Activated naive CD8-positive, alpha-beta T cell treated with anti-CD3 and anti-CD28 coated beads, Interleukin-2, amount 50 U/mL, for 24 hours (primary cell): ENCODE data around the gene TTC21B.
"Not testable (repeated sequence)": the region's sequence is repeated elsewhere in the genome, so short reads cannot be mapped to it uniquely, and the experiment has no call there.

Source experiments
- ATAC-seq: fragments of 150-1000 bp; cut with Tn5 transposase; one replicate; pipeline ENCODE4 v1.10.0; 2021
- DNase-seq: peaks from one replicate; pipeline ENCODE4 v3.0.0; 2021
- H3K27ac Mint-ChIP-seq: one replicate; pipeline ENCODE4 v1.8.0; 2021; ENCODE audit warnings: mild to moderate bottlenecking, mixed read lengths
- H3K27me3 Mint-ChIP-seq: one replicate; pipeline ENCODE4 v1.8.0; 2021; ENCODE audit warnings: mixed read lengths
- H3K36me3 Mint-ChIP-seq: one replicate; pipeline ENCODE4 v1.8.0; 2021; ENCODE audit warnings: low read depth, mixed read lengths
- H3K4me1 Mint-ChIP-seq: one replicate; pipeline ENCODE4 v1.8.0; 2021; ENCODE audit warnings: mixed read lengths
- H3K4me3 Mint-ChIP-seq: one replicate; pipeline ENCODE4 v1.8.0; 2021; ENCODE audit warnings: mild to moderate bottlenecking, moderate library complexity, mixed read lengths
- H3K9me3 Mint-ChIP-seq: one replicate; pipeline ENCODE4 v1.8.0; 2021; ENCODE audit warnings: mixed read lengths

TTC21B gene

DNA sequence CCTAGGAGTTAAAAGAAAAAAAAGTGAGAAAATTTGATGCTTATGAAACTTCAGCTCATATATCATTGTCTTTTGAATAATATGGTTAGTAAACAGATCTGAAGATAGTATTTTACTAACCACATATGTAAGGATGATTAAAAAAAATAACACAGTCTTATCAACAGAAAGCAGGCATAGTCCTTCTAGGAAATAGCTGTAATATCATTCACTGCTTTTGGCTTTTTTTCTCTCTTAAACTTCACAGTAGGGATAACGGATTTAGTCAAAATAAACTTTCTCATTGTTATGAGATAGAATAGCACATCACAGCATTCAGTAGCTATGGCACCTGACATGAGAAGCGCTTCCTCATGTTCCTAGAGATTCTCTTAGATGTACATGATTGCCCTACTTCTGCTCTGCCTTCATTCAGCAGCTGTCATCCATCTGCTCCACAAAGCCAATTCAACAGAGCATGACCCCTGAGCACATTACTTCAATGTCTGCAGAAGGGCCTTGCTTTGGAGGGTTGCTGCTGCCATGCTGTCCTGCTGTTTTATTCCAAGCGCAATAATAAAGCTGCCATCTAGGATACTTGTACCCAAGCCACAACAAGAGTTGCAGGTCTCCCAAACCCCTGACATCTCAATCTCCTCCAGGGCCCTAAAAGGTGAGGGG lies 67.0 kb downstream of the TTC21B start:
- peaks cover 33% of the 10 kb centered on the region for H3K36me3 Mint-ChIP-seq
- ATAC-seq (no peak), DNase-seq (no peak)
- H3K27me3 Mint-ChIP-seq, result no peaks in the 10 kb centered on the region
- H3K9me3 Mint-ChIP-seq, result no peaks in the 10 kb centered on the region
- no peak overlapping the region for H3K4me3 Mint-ChIP-seq
- peaks cover 4% of the 10 kb centered on the region for H3K4me1 Mint-ChIP-seq
- H3K27ac Mint-ChIP-seq, result no peak overlapping the region

GRCh38 chr2:165877565-165878550 lies 75.7 kb downstream of the TTC21B start:
- Mint-ChIP-seq H3K4me3 (peak overlapping the region; percentile 24), H3K27ac (no peak overlapping the region), H3K4me1 (peaks cover 35% of the 10 kb centered on the region), H3K27me3 (no peaks in the 10 kb centered on the region), H3K36me3 (peaks cover 12% of the 10 kb centered on the region), H3K9me3 (no peaks in the 10 kb centered on the region)
- peak; percentile 49 for ATAC-seq
- DNase-seq, result no peak

- Mint-ChIP-seq H3K36me3 (peaks cover 16% of the 10 kb centered on the region), H3K9me3 (no peaks in the 10 kb centered on the region), H3K27ac (peak overlapping the region; percentile 20), H3K27me3 (no peaks in the 10 kb centered on the region), H3K4me3 (no peak overlapping the region), H3K4me1 (peaks cover 35% of the 10 kb centered on the region)
- ATAC-seq (peak; percentile 57), DNase-seq (no peak)
Measured at GRCh38 chr2:165876712-165877111, 76.9 kb downstream of the TTC21B start.

- peak; percentile 48 for ATAC-seq
- no peak for DNase-seq
- Mint-ChIP-seq H3K4me1 (peaks cover 35% of the 10 kb centered on the region), H3K27ac (peak overlapping the region; percentile 20), H3K4me3 (no peak overlapping the region), H3K27me3 (no peaks in the 10 kb centered on the region), H3K36me3 (peaks cover 14% of the 10 kb centered on the region), H3K9me3 (no peaks in the 10 kb centered on the region)
Measured at GRCh38 chr2:165876269-165876668, 77.3 kb downstream of the TTC21B start.

- no peaks in the 10 kb centered on the region for H3K9me3 Mint-ChIP-seq
- no peaks in the 10 kb centered on the region for H3K27me3 Mint-ChIP-seq
- peaks cover 35% of the 10 kb centered on the region for H3K4me1 Mint-ChIP-seq
- DNase-seq (no peak), ATAC-seq (peak; percentile 61)
- H3K36me3 Mint-ChIP-seq, result peaks cover 10% of the 10 kb centered on the region
- H3K4me3 Mint-ChIP-seq, result no peak overlapping the region
- H3K27ac Mint-ChIP-seq, result no peak overlapping the region
Measured at GRCh38 chr2:165874445-165875039, 79.0 kb downstream of the TTC21B start.

- no peak for ATAC-seq
Measured at GRCh38 chr2:165872101-165872791, 81.3 kb downstream of the TTC21B start.

DNA sequence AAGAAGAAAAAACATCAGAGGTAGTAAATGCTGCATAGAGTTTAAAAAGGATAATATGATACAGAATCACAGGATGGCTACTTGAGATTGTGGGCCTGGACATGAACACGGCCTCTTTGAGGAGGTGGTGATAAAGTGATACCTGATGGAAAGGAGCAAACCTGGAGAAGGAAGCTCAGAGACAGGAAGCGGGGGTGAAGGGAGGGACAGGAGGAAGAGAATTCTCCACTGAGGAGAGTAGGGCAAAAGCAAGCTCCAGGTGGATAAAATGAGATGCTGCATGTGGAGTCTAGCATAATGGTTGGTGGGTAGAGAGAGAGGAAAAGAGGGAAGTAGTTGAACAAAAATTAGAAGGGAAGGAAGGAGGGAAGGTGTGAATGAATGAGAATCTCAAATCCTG lies 82.6 kb downstream of the TTC21B start:
- no peak for ATAC-seq
- Mint-ChIP-seq H3K27me3 (no peaks in the 10 kb centered on the region), H3K36me3 (peaks cover 7% of the 10 kb centered on the region), H3K9me3 (no peaks in the 10 kb centered on the region), H3K4me1 (peaks cover 10% of the 10 kb centered on the region), H3K4me3 (no peak overlapping the region), H3K27ac (no peak overlapping the region)
- no peak for DNase-seq

More at GRCh38 chr2:165872101-165872791, 81.3 kb downstream of the TTC21B start:
- H3K36me3 Mint-ChIP-seq, result peaks cover 7% of the 10 kb centered on the region
- DNase-seq, result no peak
- no peaks in the 10 kb centered on the region for H3K27me3 Mint-ChIP-seq
- H3K4me3 Mint-ChIP-seq, result no peak overlapping the region
- H3K27ac Mint-ChIP-seq, result no peak overlapping the region
- H3K9me3 Mint-ChIP-seq, result no peaks in the 10 kb centered on the region
- peaks cover 22% of the 10 kb centered on the region for H3K4me1 Mint-ChIP-seq

DNA sequence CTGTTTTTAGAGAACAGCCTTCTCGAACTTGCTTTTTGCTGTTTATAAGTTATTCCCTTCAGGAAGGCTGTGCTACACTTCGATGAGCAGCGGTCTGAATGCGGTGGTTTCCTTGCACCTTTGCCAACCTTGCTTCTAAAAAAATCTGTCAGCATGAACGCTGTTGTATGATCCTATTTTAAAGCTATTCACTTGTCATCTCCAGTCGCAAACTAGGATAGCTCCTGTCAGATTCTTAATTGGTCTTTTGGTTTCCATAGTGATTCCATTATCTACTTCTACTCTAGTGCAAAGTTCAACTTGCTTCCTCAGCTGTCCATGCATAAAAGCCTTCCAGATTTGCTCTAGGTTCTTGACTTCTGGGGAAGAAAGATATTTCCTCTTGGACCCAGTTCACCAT lies 83.2 kb downstream of the TTC21B start:
- ATAC-seq, result no peak
- H3K9me3 Mint-ChIP-seq, result no peaks in the 10 kb centered on the region
- H3K27ac Mint-ChIP-seq, result no peak overlapping the region
- peaks cover 7% of the 10 kb centered on the region for H3K36me3 Mint-ChIP-seq
- H3K4me1 Mint-ChIP-seq, result peaks cover 7% of the 10 kb centered on the region
- no peak for DNase-seq
- no peaks in the 10 kb centered on the region for H3K27me3 Mint-ChIP-seq
- H3K4me3 Mint-ChIP-seq, result no peak overlapping the region

DNA sequence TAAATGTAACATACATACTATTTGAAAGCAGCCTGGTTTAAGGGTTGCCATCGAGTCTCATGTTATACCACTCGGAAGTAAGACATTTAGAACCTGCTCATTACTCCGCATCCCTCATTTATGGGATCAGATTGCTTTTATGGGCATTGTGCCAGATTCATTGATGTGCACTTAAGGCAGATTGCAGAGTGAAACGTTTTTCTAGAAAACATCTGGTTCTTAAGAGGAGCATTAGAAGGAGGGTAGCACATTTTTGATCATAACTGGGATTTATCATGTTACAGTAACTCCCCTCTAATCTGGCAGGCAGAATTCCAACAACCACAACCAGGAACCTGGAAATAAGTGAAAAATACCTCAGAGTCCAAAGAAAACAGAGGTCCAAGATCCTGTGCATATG lies 85.4 kb downstream of the TTC21B start:
- Mint-ChIP-seq H3K4me3 (no peak overlapping the region), H3K36me3 (peaks cover 6% of the 10 kb centered on the region), H3K4me1 (no peaks in the 10 kb centered on the region), H3K9me3 (no peaks in the 10 kb centered on the region), H3K27ac (no peak overlapping the region), H3K27me3 (no peaks in the 10 kb centered on the region)
- DNase-seq (no peak), ATAC-seq (no peak)

- no peaks in the 10 kb centered on the region for H3K36me3 Mint-ChIP-seq
- no peaks in the 10 kb centered on the region for H3K4me1 Mint-ChIP-seq
- no peak overlapping the region for H3K4me3 Mint-ChIP-seq
- H3K27ac Mint-ChIP-seq, result no peak overlapping the region
- no peaks in the 10 kb centered on the region for H3K27me3 Mint-ChIP-seq
- no peak for DNase-seq
- ATAC-seq, result no peak
- peaks cover 11% of the 10 kb centered on the region for H3K9me3 Mint-ChIP-seq
Measured at GRCh38 chr2:165864296-165864695, 89.3 kb downstream of the TTC21B start.

GRCh38 chr2:165863810-165864261 lies 89.7 kb downstream of the TTC21B start:
- H3K27me3 Mint-ChIP-seq, result no peaks in the 10 kb centered on the region
- H3K27ac Mint-ChIP-seq, result no peak overlapping the region
- H3K4me3 Mint-ChIP-seq, result no peak overlapping the region
- DNase-seq (no peak), ATAC-seq (peak; percentile 15)
- H3K4me1 Mint-ChIP-seq, result no peaks in the 10 kb centered on the region
- peaks cover 2% of the 10 kb centered on the region for H3K36me3 Mint-ChIP-seq
- H3K9me3 Mint-ChIP-seq, result peaks cover 15% of the 10 kb centered on the region

DNA sequence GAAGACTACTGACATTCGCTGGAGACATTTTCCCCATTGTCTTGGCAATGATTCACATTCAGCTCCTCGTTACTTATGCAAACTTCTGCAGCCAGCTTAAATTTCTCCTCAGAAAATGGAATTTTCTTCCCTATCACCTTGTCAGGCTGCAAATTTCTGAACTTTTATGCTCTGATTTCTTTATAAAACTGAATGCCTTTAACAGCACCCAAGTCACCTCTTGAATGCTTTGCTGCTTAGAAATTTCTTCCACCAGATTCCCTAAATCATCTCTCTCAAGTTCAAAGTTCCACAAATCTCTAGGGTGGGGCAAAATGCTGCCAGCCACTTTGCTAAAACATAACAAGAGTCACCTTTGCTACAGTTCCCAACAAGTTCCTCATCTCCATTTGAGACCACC lies 92.5 kb downstream of the TTC21B start:
- H3K27me3 Mint-ChIP-seq, DNase-seq, H3K4me1 Mint-ChIP-seq, H3K4me3 Mint-ChIP-seq, H3K27ac Mint-ChIP-seq, ATAC-seq: not testable (repeated sequence)
- Mint-ChIP-seq H3K9me3 (peaks cover 19% of the 10 kb centered on the region), H3K36me3 (peaks cover 11% of the 10 kb centered on the region)

DNA sequence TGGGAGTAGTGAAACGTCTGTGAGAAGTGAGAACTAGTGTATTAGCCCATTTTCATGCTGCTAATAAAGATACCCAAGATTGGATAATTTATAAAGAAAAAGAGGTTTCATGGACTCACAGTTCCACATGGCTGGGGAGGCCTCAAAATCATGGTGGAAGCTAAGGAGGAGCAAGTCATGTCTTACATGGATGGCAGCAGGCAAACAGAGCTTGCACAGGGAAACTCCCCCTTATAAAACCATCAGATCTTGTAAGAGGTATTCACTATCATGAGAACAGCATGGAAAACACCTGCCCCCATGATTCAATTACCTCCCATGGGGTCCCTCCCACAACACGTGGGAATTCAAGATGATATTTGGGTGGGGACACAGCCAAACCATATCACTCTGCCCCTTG lies 93.9 kb downstream of the TTC21B start:
- not testable (repeated sequence) for ATAC-seq, H3K4me3 Mint-ChIP-seq, H3K27ac Mint-ChIP-seq, H3K4me1 Mint-ChIP-seq, H3K27me3 Mint-ChIP-seq, DNase-seq
- H3K9me3 Mint-ChIP-seq, result peaks cover 19% of the 10 kb centered on the region
- peaks cover 13% of the 10 kb centered on the region for H3K36me3 Mint-ChIP-seq

- Mint-ChIP-seq H3K27me3 (no peaks in the 10 kb centered on the region), H3K4me3 (no peak overlapping the region), H3K27ac (no peak overlapping the region), H3K36me3 (peaks cover 23% of the 10 kb centered on the region), H3K4me1 (no peaks in the 10 kb centered on the region), H3K9me3 (peaks cover 30% of the 10 kb centered on the region)
- DNase-seq (no peak), ATAC-seq (no peak)
Measured at GRCh38 chr2:165857876-165858275, 95.7 kb downstream of the TTC21B start.
